Jurkat, Clone E6-1 (cell line): ENCODE measurements around the gene AMDHD1.

Experiments used
- DNase-seq: peaks from one replicate; pipeline ENCODE4 v3.0.0-alpha.2; 2011; ENCODE audit warnings: low read depth, low spot score
- H3K4me3 ChIP-seq: 2 replicates; pipeline ENCODE4 v1.5.1; 2011; ENCODE audit warnings: mild to moderate bottlenecking, low read length, control low read depth, moderate library complexity

The AMDHD1 gene

DNA sequence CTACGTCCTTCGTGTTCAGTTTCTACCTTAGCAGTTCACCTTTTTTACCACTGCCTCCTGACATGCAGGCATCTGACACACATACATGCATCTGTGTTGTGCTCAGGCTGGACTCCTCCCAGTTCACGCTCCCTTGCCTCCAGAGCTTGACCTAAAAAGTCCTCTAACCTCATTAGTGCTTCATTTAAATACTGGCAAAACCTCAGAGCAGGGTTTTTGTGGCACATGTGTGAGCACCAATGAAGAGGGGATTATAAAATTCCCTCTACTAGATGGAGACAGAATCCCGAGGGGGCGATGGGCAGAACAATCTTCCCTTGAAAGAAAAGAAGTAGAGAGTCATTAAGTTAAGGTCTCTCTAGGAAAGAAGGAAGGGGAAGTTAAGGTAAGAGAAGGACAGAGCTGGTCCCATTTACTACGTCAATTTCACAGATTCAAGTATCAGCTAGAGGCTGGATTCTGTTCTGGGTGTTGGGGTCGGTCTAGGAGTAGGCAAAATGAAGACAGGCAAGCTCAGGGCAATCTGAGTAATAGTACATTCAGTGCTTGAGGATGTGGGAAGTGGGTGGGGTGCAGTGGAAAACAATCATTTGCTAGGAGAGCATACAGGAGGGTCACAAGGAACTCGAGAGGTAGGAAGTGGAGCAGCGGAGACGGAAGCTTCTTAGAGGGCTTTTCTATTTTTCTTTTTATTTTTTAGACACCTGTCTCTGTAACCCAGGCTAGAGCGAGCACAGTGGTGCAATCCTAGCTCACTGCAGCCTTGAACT is 45.6 kb downstream of the AMDHD1 start:
- no peak overlapping the region for H3K4me3 ChIP-seq
- DNase-seq, result no peak

DNA sequence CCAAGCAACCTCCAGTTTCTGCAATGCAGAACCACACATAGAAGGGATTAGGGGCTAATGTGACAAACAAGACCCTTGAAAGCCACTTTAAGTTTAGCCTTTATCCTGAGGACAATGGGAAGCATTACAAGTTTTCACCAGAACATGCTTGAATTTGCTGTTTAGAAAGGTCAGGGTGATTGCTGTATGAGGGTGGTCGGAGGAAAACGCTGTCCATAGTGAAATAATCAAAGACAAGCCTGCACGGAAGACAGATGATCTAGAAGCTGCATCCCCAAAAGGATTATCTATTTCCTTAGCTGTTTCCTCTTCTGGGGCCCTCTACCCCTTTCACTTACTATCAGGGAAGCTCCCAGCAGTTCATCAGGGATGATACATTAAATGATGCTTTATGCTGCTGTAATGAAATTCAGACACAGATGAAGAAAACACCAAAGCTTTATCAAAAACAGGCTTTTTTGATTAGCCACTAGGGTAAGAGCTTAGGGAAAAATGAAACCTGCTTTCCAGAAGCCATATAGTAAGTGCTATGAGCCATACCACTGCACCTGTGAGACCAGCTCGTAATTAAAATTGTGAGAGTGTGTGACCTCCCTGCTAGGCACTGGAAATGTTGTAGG is 46.5 kb downstream of the AMDHD1 start:
- DNase-seq, result no peak
- no peak overlapping the region for H3K4me3 ChIP-seq

DNA sequence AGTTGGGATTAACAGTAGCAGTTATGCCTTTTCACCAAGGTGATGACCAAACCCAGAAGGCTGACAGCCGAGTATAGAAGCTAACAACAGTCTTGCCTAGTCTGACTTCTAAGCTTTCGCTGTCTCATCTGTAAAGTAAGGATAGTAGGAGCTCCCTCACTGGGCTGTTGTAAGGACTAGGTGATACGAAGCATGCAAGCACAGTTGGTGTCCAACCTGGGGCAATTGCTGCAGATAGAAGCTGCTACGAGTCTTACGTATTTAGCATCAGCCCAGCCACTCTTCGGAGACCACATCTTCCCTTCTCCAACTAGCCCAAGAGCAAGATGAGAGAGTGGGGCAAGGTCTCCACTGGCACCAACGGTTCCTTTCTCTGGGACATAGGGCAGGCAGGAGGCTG is 47.0 kb downstream of the AMDHD1 start:
- no peak overlapping the region for H3K4me3 ChIP-seq
- DNase-seq, result no peak

DNA sequence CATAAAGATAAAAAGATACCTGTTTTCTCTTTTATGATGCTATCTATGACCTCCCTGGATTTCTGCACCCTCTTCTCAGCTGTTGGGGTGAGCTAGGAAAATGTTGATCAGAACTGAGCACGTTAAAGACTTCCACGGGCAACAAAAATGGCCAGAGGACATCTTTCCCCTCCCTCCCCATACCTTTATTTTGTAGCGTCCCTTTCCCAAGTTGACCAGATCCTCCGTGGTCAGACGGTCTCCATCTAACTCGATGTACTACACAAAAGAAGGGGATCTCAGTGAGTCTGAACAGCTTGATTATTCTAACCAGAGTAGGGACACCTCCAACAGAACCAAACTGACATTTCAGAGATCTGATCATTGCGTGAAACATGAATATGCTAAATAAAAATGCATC is 50.8 kb downstream of the AMDHD1 start:
- H3K4me3 ChIP-seq, result no peak overlapping the region
- no peak for DNase-seq

DNA sequence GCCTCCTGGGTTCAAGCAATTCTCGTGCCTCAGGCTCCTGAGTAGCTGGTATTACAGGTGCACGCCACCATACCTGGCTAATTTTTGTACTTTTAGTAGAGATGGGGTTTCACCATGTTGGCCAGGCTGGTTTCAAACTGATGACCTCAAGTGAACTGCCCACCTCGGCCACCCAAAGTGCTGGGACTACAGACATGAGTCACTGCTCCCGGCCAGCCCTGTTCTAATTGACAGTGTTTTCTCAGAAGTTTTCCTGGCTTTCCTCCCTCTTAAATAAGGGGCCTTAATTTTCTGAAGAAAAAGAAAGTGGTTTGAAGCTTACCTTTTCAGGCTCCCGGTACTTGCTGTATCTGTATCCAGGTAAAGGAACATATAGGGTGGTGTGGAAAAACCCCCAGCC is 51.3 kb downstream of the AMDHD1 start:
- no peak for DNase-seq
- H3K4me3 ChIP-seq, result no peak overlapping the region

DNA sequence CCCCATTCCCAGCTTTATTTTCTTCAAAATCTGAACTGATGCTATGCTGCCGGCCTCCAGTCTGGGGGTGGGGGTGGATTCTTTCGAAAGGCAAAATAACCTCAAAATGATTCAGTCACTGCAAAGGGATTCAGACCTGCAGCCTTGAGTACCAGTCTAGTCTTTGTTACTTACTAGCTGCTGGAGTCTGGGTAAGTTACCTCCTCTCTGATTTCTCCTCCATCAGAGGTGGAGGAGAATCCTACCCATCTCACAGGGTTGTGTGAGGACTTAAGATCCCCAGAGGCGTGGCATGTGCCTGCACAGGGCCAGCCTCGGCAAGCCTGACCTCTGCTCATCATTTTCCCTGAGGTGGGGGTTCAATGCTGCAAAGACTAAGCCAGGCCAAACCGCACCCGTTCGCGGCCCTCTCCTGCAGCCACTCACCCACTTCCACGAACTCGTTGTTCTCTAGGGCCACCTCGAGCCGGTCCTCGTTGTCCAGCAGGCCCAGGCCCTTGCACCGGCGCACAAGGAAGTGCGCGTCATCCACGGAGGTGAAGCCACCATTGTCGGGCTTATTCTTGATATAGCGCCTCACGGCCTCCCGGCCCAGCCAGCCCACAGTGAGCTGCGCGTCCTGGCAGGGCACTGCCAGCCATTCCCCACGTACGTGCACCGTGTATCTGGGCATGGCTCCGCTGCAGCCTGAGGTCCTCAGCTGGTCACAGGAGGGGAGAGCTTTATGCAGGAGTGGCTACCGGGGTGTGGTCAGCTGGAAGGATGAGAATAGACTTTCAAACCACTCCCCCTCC is 52.3 kb downstream of the AMDHD1 start:
- H3K4me3 ChIP-seq, result no peak overlapping the region
- no peak for DNase-seq

DNA sequence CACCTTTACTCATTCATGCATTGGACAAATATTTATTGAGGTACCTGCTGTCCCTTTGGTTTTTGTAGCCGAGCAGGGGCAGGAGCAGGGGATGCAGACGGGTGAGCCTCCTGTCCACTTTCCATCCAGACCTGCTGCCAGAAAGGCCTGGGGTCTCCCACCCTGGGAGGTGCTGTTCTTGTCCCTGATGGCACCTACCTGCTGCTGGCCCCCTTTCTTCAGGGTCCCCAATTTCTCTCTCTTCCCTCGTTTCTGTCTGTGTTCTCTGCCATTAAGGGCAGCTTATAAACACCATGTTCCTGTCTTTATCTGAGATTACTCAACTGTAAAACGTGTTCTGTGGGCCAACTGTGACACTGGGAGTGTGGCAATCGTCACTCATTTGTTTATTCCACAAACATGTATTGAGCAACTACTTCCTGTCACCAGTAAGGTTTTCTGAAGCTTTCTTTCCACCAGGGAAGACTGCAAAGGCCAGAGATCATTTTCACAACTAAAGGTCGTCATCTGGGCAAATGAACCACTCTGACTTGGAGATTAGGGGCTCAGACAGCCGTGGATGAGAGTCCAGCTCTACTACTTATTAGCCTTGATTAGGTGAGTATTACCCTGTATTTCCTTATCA is 53.0 kb downstream of the AMDHD1 start, which contains the start of gene HAL:
Gene HAL (minus strand): TSS at position 311 of the 625 bp plus-strand sequence. CDS start 434 bp downstream, outside the sequence.
- no peak within 1 kb of the TSS for H3K4me3 ChIP-seq
- DNase-seq, result no peak

DNA sequence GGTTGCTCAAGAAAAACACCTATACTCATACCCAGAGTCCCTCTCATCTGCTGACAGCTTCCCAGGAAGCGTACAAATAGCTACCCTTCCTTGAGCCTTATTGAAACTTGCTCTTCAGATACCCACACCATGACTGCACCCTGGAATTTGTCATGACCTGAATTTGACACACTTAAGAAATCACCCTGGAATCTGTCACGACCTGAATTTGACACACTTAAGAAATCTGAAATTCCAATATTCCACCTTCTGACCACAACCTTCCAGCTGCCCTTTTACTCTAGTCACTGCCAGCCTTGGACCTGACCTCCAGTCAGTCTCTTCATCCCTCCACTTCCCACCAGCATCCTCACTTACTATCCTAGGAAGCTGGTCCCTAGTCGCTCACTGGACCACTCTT is 54.1 kb downstream of the AMDHD1 start:
- no peak overlapping the region for H3K4me3 ChIP-seq
- no peak for DNase-seq

DNA sequence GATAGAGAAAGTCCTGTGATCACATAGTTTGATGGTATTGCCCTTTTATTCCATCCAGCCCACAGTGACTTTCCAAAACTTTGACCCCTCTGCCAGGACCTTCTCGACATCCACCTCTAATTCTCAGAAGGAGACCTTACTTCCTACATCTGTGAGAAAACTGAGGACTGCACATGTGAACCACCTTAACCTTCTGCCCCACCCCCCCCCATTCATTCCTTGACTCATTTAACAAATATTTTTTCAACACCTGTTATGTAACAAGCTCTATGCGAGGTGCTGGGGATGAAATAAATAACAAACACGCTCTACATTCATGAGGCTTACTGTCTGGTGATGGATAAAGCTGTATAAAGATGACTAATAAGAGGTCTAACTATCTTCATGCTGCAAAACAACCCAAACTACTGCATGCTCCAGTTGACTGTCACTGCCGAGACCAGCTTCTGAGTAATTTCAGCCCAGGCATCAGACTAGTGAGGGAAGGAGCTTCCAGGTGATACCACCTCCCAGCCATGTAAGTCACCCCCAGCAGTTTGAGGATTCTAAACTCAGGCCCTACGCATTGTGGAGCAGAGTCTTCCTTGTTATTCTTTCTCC is 54.9 kb downstream of the AMDHD1 start:
- no peak for DNase-seq

DNA sequence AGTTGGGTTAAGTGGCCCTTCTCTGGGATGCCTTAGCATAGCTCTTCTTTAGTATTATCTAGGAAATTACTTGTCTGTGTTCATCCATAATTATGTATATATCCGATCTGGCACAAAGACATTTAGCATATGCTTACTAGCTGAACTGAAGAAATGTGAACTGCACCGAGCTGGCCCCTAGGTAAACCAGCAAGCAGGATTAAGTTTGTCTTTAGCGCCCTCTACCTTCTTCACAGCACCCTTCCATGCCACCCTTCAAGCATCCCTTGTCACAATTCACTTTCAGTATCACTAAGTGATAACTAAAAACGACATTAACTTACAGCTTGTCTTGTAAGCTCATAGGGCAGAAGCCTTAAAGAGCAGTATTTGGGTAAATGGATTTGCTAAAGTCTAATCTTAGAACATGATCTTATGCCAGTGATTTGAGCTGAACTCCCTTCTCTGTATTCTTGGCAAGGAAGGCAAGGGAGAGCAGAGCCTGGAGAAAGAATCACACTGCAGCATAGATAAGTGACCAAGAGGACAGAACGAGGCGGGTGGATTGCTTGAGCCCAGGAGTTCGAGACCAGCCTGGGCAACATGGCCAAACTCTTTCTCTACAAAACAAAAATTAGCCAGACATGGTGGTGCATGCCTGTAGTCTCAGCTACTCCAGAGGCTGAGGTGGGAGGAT is 55.6 kb downstream of the AMDHD1 start:
- peak; percentile 62 for DNase-seq

More for the DNA sequence above, 54.9 kb downstream of the AMDHD1 start:
- H3K4me3 ChIP-seq, result no peak overlapping the region

DNA sequence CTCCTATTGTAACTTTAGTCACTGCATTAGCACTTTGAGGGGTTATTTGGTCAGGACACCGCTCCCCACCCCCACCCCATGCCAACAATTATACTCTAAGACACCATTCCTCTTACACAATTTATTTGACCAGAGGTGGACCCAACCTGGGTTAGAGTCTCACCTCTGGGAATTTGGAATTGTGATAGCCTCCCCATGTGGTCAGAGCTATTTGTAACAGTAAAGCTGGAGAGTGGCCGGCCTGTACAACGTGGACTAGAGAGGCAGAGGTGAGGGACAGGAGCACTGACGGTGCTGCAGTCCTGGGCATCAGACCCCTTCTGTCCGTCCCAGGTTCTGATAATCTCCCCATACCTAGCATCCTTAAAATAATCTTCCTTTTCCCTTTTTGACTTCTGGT is 56.4 kb downstream of the AMDHD1 start:
- no peak for DNase-seq
- no peak overlapping the region for H3K4me3 ChIP-seq

More for the DNA sequence above, 55.6 kb downstream of the AMDHD1 start:
- H3K4me3 ChIP-seq, result no peak overlapping the region

DNA sequence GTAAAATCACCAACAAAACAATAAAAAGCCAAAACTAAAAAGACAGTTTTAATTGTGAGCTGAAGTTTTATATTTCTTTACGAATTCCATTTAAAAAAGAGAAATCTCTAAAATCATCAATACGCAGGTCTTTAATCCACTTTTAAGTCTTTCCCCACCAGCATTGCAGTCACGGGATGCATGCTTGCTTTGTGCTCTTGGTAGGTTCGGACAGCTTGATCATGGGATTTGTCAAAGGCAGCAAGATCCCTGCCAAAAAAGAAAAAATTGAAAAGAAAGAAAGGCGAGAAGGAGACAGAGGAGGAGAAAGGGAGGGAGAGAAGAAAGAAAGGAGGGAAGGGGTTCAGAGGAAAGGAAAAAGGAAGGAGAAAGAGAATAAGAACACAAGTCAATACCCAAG is 57.7 kb downstream of the AMDHD1 start:
- H3K4me3 ChIP-seq, result no peak overlapping the region
- no peak for DNase-seq

DNA sequence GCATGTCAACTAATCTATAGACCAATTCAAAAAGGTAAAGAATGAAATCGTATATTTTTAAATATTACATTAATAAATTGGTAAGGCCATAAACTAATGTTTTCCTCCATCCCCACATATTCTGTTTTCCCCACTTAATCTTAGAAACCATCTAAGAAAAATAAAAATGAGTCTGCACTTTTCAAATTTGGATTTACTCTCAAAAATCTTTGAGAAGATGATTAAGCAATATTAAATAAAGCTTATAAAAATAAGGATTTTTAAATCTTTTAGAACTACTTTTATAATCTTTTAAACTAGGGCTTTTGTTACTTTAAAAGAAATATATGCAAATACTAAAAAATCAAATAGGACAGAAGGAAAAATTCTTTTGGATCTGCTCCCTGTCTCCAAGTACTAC is 63.6 kb downstream of the AMDHD1 start:
- no peak overlapping the region for H3K4me3 ChIP-seq
- DNase-seq, result no peak

DNA sequence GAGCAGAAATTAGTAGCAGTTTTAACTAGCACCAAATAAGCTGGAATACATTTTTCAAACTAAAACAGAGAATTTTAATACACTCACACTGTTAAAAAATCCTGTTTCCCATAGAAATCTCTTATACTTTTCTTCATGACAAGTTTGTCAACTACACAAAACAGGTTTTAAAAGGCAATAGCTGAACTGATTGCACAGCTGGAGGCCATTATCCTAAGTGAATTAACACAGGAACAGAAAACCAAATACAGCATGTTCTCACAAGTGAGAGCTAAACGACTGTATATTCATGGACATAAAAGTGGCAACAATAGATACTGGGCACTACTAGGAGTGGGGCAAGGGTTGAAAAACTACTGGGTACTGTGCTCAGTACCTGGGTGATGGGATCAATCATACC is 64.6 kb downstream of the AMDHD1 start:
- no peak for DNase-seq
- H3K4me3 ChIP-seq, result no peak overlapping the region

DNA sequence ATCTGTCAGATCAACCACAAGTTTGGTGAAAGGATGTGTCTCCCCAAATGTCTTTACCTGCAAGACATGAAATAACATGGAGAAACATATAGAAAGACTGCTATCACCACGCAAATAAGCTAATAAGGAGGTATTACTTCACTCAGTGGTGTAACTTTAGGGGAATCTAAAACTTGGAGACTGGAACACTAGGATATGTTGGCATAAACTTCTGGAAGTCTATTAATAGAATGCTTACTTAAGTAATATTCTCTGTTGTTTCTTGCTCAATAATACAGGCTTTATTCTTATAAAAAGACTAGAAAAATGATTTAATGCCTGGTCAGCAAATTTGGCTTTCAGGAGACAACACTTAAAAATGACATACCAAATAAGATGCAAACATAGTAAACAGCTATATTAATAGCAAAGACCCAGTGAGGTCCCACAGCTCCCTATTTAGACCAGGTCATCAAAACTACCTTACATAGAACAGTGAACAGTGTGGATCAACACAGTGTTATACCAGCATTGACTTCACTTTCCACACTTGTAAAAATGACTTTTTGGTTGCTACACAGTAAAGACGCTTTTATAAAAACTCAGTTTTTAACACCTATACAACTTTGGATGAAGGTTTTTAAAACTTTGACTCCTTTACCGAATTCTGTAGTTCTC is 71.9 kb downstream of the AMDHD1 start:
- no peak for DNase-seq
- no peak overlapping the region for H3K4me3 ChIP-seq

DNA sequence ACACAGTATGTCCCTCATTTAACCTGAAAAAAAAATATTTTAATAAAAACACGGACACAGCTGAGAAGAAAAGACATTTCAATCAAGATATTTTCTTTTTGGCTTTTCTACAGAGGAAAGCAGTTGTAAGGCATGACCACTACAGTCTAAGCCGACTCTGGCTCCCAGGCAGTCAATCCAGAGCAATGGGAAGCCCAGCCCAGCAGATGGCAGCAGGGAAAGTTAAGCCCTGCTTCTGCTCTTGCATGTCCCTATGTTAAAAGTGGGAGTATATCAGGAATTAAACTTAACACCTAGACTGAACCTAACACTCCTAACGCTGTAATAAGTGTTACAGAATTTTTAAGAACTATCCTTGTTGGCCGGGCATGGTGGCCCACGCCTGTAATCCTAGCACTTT is 72.5 kb downstream of the AMDHD1 start:
- no peak for DNase-seq
- no peak overlapping the region for H3K4me3 ChIP-seq
